ENCODE measurements around the gene MAPRE3. TPM values are rescaled to one million over a fixed set of nuclear protein-coding genes. Genes with fewer than 3 reads are reported as not detected.
A peak's percentile ranks its signal among the peaks of the same experiment; 100 is the strongest.
"Not testable (repeated sequence)": the region's sequence is repeated elsewhere in the genome, so short reads cannot be mapped to it uniquely, and the experiment has no call there.

MAPRE3 gene
- polyA plus RNA-seq, 1 donor: 41.2 TPM

DNA sequence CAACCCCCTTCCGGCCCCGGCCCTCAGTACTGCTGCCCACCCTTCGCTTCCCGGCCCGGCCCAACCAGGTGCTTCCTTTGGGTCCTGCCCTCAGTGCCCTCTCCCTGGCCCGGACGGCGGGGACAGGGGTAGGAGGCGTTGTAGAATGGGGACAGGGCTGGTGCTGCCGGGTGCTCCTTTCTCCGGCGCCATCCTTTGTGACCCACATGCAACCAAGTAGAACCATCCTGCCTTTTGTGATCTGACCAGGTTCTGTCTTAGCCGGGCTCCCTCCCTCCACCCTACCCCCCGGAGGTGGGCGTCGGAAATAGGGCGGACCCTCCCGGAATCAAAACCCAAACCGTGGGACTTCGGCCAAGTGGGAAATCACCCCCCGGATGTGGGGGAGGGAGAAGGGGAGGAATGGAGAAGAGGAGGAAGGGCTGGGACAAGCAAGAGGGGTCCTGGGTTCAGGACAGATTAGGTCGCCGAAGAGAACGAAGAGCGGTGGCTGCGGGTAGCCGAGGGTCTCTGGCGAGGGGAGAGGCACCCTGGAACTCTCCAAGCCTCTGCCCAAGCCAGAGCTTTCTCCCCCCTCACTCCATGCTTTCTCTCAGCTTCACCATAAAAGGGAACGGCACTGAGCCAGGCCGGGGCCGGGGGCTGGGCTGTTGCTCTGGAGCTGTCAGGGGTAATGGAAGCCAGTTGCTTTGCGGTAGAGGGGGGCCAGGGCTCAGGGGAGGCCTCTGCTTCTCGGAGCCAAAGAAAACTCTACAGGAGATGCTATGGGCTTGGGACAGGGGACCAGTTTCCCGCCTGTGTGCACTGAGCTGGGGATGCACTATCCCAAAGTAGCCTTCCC is 101.8 kb downstream of the MAPRE3 start:
- peak; percentile 73 for DNase-seq

DNA sequence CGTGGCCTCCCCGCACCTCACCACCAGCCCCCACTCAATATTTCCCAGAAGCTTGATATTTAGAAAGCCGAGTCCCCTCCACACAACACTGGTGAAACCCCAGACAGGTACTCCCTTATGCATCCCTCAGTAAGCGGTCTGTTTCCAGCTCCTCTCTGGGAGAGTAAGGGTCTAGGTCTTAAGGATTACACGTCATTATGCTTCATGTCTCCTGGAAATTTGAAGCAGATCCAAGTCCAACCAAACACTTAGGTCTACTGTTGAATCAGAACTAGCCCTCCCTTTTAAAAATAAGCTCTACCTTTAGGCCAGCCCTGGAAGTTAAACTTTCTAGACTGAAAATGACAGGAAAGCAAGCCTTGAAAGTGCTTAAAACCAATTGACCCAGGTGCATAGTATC is 102.5 kb downstream of the MAPRE3 start:
- DNase-seq: no peak

DNA sequence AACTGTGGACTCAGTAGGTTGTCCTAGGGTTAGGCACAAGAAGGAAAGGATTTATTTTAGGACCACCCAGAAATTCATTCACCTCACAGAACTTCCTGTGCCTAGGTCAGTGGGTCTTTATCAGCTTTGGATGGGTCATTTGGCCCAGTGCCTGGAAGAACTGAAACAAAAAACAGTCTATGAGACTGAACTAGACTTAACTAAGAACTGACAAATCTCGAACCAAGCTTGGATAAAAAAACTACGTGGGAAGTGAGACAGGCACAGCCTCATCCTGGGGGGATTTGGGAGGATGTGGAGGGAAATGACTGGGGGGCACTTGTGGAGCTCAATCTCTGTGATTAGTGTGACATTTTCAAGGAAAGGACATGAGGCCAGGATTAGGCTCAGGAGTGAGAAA is 103.3 kb downstream of the MAPRE3 start:
- no peak for DNase-seq

DNA sequence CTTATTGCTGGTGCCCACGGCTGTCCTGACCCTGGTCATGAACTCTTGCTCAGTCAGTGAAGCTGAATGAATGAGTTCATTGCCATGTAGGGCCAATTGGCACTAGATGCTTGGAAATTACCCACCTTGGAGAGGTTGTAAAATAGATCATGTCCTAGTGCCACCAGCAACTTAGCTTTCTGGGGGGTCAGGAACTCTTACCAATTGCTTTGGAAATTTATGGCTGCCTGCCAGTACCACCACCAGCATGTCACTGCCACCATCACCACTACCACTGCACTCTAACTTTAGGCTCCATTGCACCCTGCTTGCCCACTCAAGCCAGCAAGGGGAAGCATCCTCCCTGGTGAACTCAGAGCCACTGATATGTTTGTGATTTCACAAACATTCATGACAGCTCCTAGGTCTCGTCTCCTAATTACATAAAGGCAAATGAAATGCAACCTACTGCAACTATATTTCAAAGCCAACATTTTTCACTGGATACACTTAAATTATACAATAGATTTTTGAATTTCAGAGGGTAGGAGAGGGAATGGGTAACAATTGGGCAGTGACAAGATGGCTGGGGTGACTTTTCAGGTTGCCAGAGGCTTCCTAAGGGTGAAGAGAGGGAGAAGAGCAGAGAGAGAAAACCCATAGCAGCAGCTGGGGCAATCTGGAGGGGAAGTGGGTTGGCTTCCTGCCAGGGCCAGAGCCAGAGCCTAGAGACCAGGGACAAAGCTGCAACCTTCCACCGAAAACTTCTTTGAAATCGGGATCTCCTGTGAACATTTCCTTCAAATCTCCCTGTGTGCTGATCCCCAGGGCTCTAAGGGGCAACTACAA is 104.5 kb downstream of the MAPRE3 start:
- no peak for DNase-seq

DNA sequence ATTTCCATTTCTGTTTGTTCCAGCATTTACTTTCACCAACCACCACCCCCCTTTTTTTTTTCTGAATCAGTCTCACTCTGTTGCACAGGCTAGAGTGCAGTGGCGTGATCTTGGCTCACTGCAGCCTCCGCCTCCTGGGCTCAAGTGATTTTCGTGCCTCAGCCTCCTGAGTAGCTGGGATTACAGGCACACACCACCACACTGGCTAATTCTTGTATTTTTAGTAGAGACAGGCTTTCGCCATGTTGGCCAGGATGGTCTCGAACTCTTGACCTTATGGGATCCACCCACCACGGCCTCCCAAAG is 105.1 kb downstream of the MAPRE3 start:
- DNase-seq: not testable (repeated sequence)

DNA sequence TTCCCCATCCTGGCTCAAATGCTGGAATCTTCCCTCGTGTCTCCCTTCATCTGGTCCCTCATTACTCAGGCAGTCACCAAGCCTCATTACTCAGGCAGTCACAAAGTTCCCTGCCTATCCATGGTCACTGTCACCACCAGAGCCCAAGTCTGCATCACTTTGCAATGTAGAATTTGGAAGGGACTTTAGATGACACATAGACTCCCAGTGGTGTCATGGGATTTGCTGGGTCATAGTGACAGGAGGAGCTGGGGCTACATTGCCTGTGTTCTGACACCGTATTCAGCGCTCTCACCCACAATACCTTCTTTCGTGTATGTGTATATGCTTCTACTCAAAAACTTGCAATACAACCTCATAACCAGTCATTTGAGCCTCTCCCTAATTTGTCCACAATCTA is 105.9 kb downstream of the MAPRE3 start:
- DNase-seq: no peak

Other genes with a start within 250 kb of the MAPRE3 start
- gene SLC35F6, start 206.4 kb upstream of the MAPRE3 start, polyA plus RNA-seq (ENCODE audit: insufficient read length): 9.0 TPM
- gene CENPA, start 184.6 kb upstream of the MAPRE3 start, polyA plus RNA-seq (ENCODE audit: insufficient read length): 6.1 TPM
- 39.8 TPM for gene DPYSL5, start 122.5 kb upstream of the MAPRE3 start, polyA plus RNA-seq (ENCODE audit: insufficient read length)
- 57.7 TPM for gene TMEM214, start 62.3 kb downstream of the MAPRE3 start, polyA plus RNA-seq (ENCODE audit: insufficient read length)
- 18.8 TPM for gene AGBL5, start 81.0 kb downstream of the MAPRE3 start, polyA plus RNA-seq (ENCODE audit: insufficient read length)
- 202 TPM for gene OST4, start 101.0 kb downstream of the MAPRE3 start, polyA plus RNA-seq (ENCODE audit: insufficient read length)
- 66.7 TPM for gene EMILIN1, start 108.0 kb downstream of the MAPRE3 start, polyA plus RNA-seq (ENCODE audit: insufficient read length)
- gene KHK, start 116.1 kb downstream of the MAPRE3 start, polyA plus RNA-seq (ENCODE audit: insufficient read length): 1.5 TPM
- 0.75 TPM for gene CGREF1, start 148.5 kb downstream of the MAPRE3 start, polyA plus RNA-seq (ENCODE audit: insufficient read length)
- 0.18 TPM for gene ABHD1, start 153.2 kb downstream of the MAPRE3 start, polyA plus RNA-seq (ENCODE audit: insufficient read length)
- 35.1 TPM for gene PREB, start 164.0 kb downstream of the MAPRE3 start, polyA plus RNA-seq (ENCODE audit: insufficient read length)
- gene PRR30, start 168.8 kb downstream of the MAPRE3 start, polyA plus RNA-seq (ENCODE audit: insufficient read length): not detected
- gene TCF23, start 178.4 kb downstream of the MAPRE3 start, polyA plus RNA-seq (ENCODE audit: insufficient read length): 0.17 TPM
- 83.7 TPM for gene ATRAID, start 241.4 kb downstream of the MAPRE3 start, polyA plus RNA-seq (ENCODE audit: insufficient read length)
- 18.6 TPM for gene SLC5A6, start 241.6 kb downstream of the MAPRE3 start, polyA plus RNA-seq (ENCODE audit: insufficient read length)
- gene CAD, start 246.7 kb downstream of the MAPRE3 start, polyA plus RNA-seq (ENCODE audit: insufficient read length): 28.0 TPM

Measured in hindlimb muscle (tissue), 1 donor.